HG03060 (cell line): ENCODE results near the gene TFF2.

Experiments
- ATAC-seq: cut with Tn5 transposase; IDR thresholded peaks from one replicate; pipeline ENCODE4 v1.9.1; 2021; ENCODE audit warnings: low read depth, moderate number of reproducible peaks; ENCODE audit not compliant: unreplicated experiment

Gene TFF2

GRCh38 chr21:42367367-42368165, 16.8 kb upstream of the TFF2 start:
- ATAC-seq = no peak

- no peak for ATAC-seq
These were observed 15.7 kb upstream of the TFF2 start, which contains the start of gene TFF1 for GRCh38 chr21:42366292-42367010. Gene TFF1, minus strand, starts transcription at chr21:42366535. Its CDS starts 40 bp downstream, at chr21:42366495.

GRCh38 chr21:42365770-42366169, 15.0 kb upstream of the TFF2 start:
- ATAC-seq = no peak

GRCh38 chr21:42364304-42364865, 13.6 kb upstream of the TFF2 start:
- ATAC-seq = no peak

- ATAC-seq = no peak
These were observed 12.5 kb upstream of the TFF2 start for GRCh38 chr21:42363312-42363711.

- ATAC-seq = no peak
These were observed 11.9 kb upstream of the TFF2 start for GRCh38 chr21:42362700-42363099.

- no peak for ATAC-seq
These were observed 11.4 kb upstream of the TFF2 start for GRCh38 chr21:42362198-42362597.

- no peak for ATAC-seq
These were observed 10.5 kb upstream of the TFF2 start for GRCh38 chr21:42361286-42361685.

- ATAC-seq = no peak
These were observed 9.5 kb upstream of the TFF2 start for GRCh38 chr21:42360317-42360716.

- ATAC-seq = no peak
These were observed 8.1 kb upstream of the TFF2 start for GRCh38 chr21:42358937-42359336.

- ATAC-seq = no peak
These were observed 7.5 kb upstream of the TFF2 start for GRCh38 chr21:42358261-42358660.

GRCh38 chr21:42357307-42357706, 6.5 kb upstream of the TFF2 start:
- ATAC-seq = no peak

GRCh38 chr21:42356650-42357049, 5.9 kb upstream of the TFF2 start:
- no peak for ATAC-seq

- no peak for ATAC-seq
These were observed 5.3 kb upstream of the TFF2 start for GRCh38 chr21:42356046-42356445.

GRCh38 chr21:42353623-42354022, 2.8 kb upstream of the TFF2 start:
- ATAC-seq = no peak

GRCh38 chr21:42352441-42353095, 1.8 kb upstream of the TFF2 start:
- ATAC-seq = no peak

- no peak for ATAC-seq
These were observed 1.0 kb upstream of the TFF2 start for GRCh38 chr21:42351626-42352440.

- ATAC-seq = no peak
These were observed 380 bp downstream of the TFF2 start for GRCh38 chr21:42350318-42350910.

GRCh38 chr21:42349420-42350317, 1.1 kb downstream of the TFF2 start:
- ATAC-seq = no peak
